GM15510 (cell line): Measurements from ENCODE around the gene C2orf49.

Source experiments
- POLR2A ChIP-seq: IDR thresholded peaks from 3 replicates; pipeline ENCODE4 v1.6.1; 2011; ENCODE audit warnings: borderline replicate concordance; ENCODE audit not compliant: insufficient read length; ENCODE audit errors: extremely low read depth

C2orf49 gene

DNA sequence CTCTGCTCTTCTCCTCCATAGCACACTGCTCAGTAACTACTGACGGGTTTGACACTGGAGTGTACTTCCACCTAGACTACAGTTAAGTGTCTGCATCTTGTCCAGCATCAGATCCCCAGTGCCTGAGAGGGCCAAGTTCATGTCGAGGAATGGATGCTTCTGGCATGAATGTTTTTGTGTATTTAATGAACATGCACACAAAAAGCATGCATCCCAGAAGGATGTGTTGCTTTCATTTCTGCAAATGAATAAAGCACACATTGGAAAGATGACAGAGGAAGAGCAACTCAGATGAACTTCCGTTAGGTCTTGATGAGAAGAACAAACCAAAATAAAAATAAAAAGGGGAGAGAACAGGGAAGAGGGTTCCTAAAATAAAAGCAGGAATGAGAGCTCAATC is 27.9 kb downstream of the C2orf49 start:
- TF ChIP-seq POLR2A: no peak

DNA sequence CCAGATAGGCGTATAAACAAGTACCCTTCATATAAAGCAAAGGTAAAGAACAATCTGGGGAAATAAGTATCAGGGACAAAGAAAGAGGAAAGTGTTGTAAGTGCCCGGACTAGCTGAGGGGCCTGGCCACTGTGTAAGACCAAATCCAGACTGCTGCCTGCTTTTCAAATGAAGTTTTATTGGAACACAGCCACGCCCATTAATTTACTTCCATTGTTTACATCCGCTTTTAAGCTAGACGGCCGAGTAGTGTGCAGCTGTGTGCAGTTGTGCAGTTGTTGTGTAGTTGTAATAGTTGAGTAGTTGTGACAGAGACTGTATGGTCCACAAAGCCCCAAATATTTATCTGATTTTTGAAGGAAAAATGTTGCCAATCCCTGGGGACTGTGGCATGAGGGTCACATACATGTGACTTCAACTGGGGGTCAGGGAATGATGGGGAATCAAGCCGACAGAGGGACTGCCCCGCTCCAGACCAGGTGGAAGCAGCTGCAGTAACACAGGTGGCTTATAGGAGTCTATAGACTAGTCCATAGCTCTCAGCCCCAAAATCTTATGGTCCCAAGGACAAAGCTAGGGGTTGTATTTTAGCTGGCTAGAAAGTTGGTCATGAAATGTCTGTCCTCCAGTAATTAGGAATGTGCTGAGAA is 31.5 kb downstream of the C2orf49 start:
- TF ChIP-seq POLR2A: no peak

DNA sequence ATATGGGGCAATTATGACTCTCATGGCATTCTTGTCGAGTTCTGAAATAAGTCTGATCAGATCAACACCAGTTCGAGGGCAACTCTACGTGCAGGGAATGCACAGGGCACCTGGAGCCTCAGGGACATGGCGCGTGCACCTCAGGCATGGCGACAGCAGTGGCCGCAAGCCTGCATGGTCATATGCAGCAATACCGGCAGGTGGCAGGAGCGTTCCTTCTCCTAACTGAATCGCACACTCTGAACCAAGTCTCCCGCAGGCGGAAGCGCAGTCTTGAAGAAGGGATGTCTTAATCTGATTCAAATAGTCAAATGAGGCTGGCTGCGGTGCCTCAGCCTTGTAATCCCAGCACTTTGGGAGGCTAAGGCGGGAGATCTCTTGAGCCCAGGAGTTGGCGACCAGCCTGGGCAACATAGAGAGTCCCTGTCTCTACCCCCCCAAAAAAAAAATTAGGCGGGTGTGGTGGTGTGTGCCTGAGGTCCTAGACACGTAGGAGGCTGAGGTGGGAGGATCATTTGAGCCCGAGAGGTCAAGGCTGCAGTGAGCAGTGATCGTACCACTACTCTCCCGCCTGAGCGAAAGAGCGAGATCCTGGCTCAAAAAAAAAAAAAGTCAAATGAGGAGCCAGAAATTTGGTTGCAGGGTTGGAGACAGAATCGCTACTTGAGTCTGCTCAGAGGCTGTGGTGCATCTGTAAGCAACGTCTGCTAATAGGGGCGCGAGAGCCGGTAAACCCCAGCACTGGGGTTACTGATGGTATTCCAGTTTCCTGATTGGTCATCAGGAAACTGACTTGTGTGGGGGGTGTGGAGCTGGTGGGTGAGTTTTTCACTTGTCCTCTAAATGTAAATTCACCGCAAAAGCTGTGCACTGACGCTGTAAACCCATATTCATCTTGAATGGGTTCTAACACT is 32.7 kb downstream of the C2orf49 start:
- no peak for TF ChIP-seq POLR2A

DNA sequence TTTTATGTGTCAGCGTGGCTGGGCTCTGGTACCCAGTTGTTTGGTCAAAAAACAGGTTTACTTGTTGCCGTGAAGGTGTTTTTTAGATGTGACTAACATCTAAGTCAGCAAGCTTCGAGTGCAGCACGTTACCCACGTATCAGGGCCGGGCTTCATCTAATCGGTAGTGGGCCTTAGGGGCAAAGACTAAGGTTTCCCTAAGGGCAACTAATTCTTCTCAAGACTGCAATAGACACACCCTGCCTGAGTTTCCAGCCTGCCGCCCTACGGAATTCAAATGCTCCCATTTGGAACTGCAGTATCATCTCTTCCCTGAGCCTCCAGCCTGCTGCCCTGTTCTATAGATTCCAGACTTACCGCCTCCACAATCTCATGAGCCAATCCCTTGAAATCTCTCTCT is 33.8 kb downstream of the C2orf49 start:
- no peak for TF ChIP-seq POLR2A

DNA sequence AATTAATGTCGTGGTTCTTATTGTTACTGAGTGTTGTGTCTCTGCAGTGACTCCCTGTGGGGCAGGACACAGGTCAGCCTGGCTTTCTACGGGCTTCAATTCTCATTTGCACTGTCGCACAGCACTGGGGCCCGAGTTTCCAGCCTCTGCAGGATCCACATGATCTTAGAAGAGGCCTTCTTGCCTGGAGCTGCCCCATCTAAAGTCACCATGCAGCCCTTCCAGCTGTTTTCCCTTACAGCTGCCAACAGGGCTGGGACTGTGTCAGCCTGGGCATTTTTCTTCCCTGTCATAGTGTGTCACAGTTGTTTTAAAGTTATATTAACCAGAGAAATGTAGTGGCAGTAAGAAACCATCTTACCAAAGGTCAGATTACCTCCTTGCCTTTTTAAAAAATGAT is 34.5 kb downstream of the C2orf49 start:
- TF ChIP-seq POLR2A: no peak

DNA sequence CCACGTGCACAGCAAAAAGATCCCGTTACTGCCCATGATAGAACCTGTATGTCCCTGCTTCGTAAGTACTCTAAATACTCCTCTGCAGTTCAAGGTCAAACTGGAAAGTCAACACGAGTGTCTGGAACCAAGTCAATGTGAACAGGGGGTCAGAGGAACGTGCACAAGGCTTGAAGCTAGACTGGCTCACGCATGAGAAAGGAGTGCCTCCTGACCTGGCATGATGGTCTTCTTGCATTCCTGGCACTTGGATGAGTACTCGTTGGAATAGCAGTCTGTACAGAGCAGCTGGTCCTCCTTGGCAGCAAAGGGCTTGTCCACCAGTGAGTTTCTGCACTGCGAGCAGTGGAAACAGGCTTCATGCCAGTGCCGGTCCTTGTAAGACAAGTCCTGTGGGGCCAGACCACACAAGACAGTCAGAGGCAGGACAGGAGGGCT is 36.0 kb downstream of the C2orf49 start:
- no peak for TF ChIP-seq POLR2A

DNA sequence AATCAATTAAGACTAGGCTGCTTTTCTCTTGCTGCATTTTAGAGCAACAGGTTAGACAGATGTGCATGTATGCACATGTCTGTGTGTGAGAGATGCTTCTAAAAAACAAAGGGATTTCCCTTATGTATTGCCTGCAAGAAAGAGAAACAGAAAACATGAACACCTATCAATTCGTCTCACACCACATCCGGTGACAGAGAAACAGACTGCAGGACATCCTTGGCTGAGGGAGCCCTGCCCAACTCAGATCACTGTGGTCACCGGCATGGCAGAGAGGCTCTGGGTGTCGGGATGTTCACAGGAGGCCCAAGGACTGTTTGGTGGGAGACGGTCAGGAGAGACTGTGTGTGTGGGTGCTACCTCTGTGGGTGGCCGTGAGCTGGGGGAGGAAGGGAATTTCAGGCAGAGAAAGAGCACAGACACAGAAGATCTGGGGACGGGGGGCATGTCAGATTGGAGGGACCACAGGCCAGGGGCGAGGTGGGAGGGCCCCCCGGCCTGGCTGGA is 36.6 kb downstream of the C2orf49 start:
- no peak for TF ChIP-seq POLR2A

DNA sequence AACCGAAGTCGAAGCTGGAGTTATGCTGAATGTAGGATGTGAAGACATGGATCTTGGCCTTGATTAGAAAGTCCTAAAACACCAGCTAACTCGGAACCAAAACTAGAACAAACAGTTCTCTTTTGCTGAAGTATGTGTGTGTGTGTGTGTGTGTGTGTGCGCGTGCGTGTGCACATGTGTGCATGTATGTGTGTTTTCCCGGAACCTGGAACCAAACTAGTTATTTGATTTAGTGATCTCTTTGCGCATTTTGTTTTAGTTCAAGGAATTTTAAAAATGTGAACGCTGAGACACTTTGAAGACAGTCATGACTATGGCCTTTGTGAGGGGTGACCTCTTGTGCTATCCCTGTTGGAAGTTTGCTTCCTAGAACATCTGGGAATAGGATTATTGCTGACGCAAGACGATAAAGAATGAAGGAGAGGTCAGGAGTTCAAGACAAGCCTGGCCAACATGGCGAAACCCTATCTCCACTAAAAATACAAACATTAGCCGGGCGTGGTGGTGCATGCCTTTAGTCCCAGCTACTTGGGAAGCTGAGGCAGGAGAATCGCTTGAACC is 37.7 kb downstream of the C2orf49 start:
- no peak for TF ChIP-seq POLR2A

DNA sequence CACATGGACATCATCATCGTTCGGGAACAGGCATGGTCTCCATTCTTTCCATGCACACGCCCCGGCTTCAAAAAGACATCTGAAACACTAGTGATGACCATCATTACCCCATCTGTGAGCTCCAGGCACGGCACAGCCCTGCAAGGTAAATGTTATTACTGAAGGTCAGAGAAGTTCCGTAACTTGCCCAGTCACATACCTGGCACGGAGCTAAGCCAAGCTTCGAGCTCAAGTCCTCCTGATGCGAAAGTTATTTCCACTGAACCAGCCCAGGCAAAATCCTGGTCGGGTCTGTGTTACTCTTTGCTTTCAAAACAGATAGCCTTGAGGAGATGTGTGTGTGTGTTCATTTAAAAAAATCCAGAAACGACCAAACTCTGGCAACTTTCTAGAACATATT is 38.7 kb downstream of the C2orf49 start:
- no peak for TF ChIP-seq POLR2A

DNA sequence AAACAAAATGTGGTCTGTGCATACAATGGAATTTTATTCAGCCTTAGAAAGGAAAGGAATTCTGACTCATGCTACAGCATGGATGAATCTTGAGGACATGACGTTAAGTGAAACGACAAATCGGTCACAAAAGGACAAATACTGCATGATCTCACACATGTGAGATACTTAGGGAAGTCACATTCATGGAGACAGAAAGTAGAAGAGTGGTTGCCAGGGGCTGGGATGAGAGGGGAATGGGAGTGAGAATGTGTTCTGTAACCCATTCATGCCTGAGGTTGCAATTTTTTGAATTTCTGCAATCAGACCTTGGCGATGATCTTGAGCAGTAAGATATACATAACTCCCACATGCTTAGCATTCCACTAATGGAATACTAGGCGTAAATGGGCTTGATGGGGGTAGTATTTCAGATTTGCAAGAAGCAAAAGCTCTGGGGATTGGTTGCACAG is 39.5 kb downstream of the C2orf49 start:
- TF ChIP-seq POLR2A: no peak

DNA sequence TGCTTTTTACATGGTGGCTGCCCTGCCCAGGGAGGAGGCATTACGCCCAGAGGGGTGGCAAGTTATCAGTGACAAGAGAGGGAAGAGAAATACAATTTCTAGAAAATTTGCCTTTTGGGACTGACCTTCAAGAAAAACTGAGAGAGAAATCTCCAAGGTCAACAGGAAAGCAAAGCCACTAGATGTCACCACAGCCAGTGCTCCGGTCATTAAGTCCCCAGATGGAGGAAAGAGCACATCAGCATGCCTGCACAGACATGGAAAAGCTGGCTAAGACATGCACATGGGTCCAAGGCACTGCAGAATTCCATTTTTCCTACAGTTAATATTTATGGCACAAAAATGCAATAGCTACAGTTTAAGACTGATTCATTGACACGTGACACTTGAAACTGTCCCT is 40.5 kb downstream of the C2orf49 start:
- no peak for TF ChIP-seq POLR2A

DNA sequence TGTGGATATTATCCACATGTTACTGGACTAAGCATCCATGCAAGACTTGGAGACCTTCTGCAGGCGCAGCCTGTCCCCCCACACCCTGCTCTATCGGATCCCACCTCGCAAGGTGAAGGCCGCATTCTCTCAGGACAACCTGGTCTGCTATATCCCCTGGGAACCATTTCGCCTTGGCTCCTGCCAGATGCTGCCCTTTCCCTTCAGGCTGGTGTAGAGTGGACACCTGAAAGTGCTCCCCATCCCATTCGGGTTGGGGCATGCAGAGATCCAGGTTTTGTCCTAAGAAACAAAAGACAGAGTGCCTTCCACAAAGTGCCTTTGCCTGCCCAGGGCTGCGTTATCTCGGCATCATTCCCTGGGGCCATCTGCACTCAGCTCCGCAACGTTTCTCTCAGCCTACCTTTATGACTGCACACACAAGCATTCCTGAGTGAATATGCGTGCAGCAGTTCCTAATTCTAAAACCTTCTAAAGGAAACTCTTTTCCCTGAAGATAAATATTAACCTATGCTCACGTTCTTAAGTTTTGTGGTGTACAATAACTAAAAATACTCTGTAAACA is 41.0 kb downstream of the C2orf49 start:
- no peak for TF ChIP-seq POLR2A

DNA sequence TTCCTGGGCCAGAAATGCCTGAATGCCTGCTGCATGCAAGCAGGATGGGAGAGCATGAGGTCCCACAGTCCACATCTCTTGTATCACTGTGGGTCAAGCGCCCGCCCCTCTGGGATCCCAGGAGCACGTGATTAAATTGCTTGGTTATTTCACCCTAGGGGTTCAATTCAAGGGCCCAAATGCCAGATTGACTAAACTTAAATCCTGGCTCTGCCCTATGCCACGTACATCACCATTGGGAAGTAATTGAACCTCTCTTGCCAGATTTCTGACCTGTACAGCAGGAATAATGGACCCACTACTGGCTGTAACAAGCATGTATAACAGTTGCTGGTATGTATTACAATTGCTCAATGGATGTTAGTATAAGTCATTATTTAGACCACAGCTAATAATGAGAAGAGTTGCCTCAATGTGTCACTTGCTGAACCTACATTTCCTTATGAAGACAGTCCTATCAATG is 41.6 kb downstream of the C2orf49 start:
- TF ChIP-seq POLR2A: no peak

DNA sequence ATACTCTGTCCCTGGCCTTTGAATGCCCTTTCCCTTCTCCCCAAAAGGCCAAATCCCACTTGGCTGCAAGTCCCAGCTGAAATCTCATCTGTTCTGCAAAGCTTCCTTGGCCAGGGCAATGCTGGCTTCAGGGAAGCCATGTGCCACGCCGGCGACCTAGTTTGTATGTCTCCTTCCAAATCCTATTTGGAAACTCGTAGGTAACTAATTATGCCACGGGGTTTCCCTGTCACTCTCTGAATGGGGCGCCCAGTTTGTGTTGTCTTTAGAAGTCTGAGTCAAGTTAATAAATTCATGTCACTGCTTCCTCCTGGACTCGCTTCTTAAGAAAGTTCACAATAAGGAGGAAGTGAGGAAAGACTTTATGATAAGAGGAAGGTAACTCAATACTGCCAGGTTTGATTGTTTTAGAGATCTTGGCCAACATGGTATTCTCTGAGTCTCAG is 42.4 kb downstream of the C2orf49 start:
- no peak for TF ChIP-seq POLR2A
